ENCODE measurements around the gene PRSS33.

Gene PRSS33

GRCh38 chr16:2764718-2765117 is 22.6 kb downstream of the PRSS33 start:
- Mint-ChIP-seq H3K4me3 (no peak overlapping the region), H3K27me3 (no peaks in the 10 kb centered on the region), H3K27ac (no peak overlapping the region), H3K9me3 (no peaks in the 10 kb centered on the region), H3K36me3 (ENCODE audit: low read depth) (peaks cover 100% of the 10 kb centered on the region), H3K4me1 (ENCODE audit: low read depth) (peaks cover 34% of the 10 kb centered on the region)
- intact Hi-C loops (cut with micrococcal nuclease), result no loop called here

- Mint-ChIP-seq H3K4me3 (no peak overlapping the region), H3K9me3 (no peaks in the 10 kb centered on the region), H3K27ac (no peak overlapping the region), H3K27me3 (no peaks in the 10 kb centered on the region), H3K4me1 (ENCODE audit: low read depth) (peaks cover 27% of the 10 kb centered on the region), H3K36me3 (ENCODE audit: low read depth) (peaks cover 100% of the 10 kb centered on the region)
- intact Hi-C loops (cut with micrococcal nuclease), result no loop called here
Measured at GRCh38 chr16:2763173-2763572, 24.2 kb downstream of the PRSS33 start.

- peaks cover 100% of the 10 kb centered on the region for H3K36me3 Mint-ChIP-seq (ENCODE audit: low read depth)
- intact Hi-C loops (cut with micrococcal nuclease), result no loop called here
- no peaks in the 10 kb centered on the region for H3K9me3 Mint-ChIP-seq
- H3K27ac Mint-ChIP-seq, result no peak overlapping the region
- H3K4me1 Mint-ChIP-seq (ENCODE audit: low read depth), result peaks cover 26% of the 10 kb centered on the region
- no peaks in the 10 kb centered on the region for H3K27me3 Mint-ChIP-seq
- no peak overlapping the region for H3K4me3 Mint-ChIP-seq
Measured at GRCh38 chr16:2762711-2763110, 24.6 kb downstream of the PRSS33 start.

GRCh38 chr16:2761886-2762583 is 25.3 kb downstream of the PRSS33 start:
- Mint-ChIP-seq H3K4me1 (ENCODE audit: low read depth) (peaks cover 26% of the 10 kb centered on the region), H3K9me3 (no peaks in the 10 kb centered on the region), H3K36me3 (ENCODE audit: low read depth) (peaks cover 100% of the 10 kb centered on the region), H3K27ac (no peak overlapping the region), H3K27me3 (no peaks in the 10 kb centered on the region), H3K4me3 (no peak overlapping the region)
- intact Hi-C loops (cut with micrococcal nuclease), result no loop called here

GRCh38 chr16:2761472-2761871 is 25.9 kb downstream of the PRSS33 start:
- H3K4me3 Mint-ChIP-seq, result no peak overlapping the region
- peaks cover 26% of the 10 kb centered on the region for H3K4me1 Mint-ChIP-seq (ENCODE audit: low read depth)
- intact Hi-C loops (cut with micrococcal nuclease), result no loop called here
- no peak overlapping the region for H3K27ac Mint-ChIP-seq
- no peaks in the 10 kb centered on the region for H3K27me3 Mint-ChIP-seq
- H3K36me3 Mint-ChIP-seq (ENCODE audit: low read depth), result peaks cover 100% of the 10 kb centered on the region
- no peaks in the 10 kb centered on the region for H3K9me3 Mint-ChIP-seq

- Mint-ChIP-seq H3K4me3 (no peak overlapping the region), H3K4me1 (ENCODE audit: low read depth) (peaks cover 52% of the 10 kb centered on the region), H3K36me3 (ENCODE audit: low read depth) (peaks cover 96% of the 10 kb centered on the region), H3K27me3 (no peaks in the 10 kb centered on the region), H3K27ac (peak overlapping the region; percentile 75), H3K9me3 (no peaks in the 10 kb centered on the region)
- intact Hi-C loops (cut with micrococcal nuclease), result loop anchor here (10.0 kb wide), 1 partner anchor 157 kb away; the partner anchor contains the start of gene FLYWCH1
Measured at GRCh38 chr16:2757344-2757743, 30.0 kb downstream of the PRSS33 start.

GRCh38 chr16:2756288-2757015 is 30.9 kb downstream of the PRSS33 start:
- no peaks in the 10 kb centered on the region for H3K27me3 Mint-ChIP-seq
- H3K36me3 Mint-ChIP-seq (ENCODE audit: low read depth), result peaks cover 90% of the 10 kb centered on the region
- H3K27ac Mint-ChIP-seq, result peak overlapping the region; percentile 75
- H3K4me1 Mint-ChIP-seq (ENCODE audit: low read depth), result peaks cover 61% of the 10 kb centered on the region
- H3K4me3 Mint-ChIP-seq, result peak overlapping the region; percentile 35
- no peaks in the 10 kb centered on the region for H3K9me3 Mint-ChIP-seq
- intact Hi-C loops (cut with micrococcal nuclease), result loop anchor here (10.0 kb wide), 1 partner anchor 158 kb away; the partner anchor contains the start of gene FLYWCH1

GRCh38 chr16:2755158-2755557 is 32.2 kb downstream of the PRSS33 start:
- H3K27me3 Mint-ChIP-seq, result no peaks in the 10 kb centered on the region
- intact Hi-C loops (cut with micrococcal nuclease), result loop anchor here (10.0 kb wide), 1 partner anchor 160 kb away; the partner anchor contains the start of gene FLYWCH1
- H3K4me1 Mint-ChIP-seq (ENCODE audit: low read depth), result peaks cover 66% of the 10 kb centered on the region
- H3K4me3 Mint-ChIP-seq, result peak overlapping the region; percentile 82
- peak overlapping the region; percentile 75 for H3K27ac Mint-ChIP-seq
- H3K36me3 Mint-ChIP-seq (ENCODE audit: low read depth), result peaks cover 77% of the 10 kb centered on the region
- H3K9me3 Mint-ChIP-seq, result no peaks in the 10 kb centered on the region

GRCh38 chr16:2753733-2754020 is 33.7 kb downstream of the PRSS33 start:
- peak overlapping the region; percentile 82 for H3K4me3 Mint-ChIP-seq
- no peaks in the 10 kb centered on the region for H3K27me3 Mint-ChIP-seq
- peaks cover 61% of the 10 kb centered on the region for H3K4me1 Mint-ChIP-seq (ENCODE audit: low read depth)
- H3K27ac Mint-ChIP-seq, result peak overlapping the region; percentile 99
- H3K9me3 Mint-ChIP-seq, result no peaks in the 10 kb centered on the region
- intact Hi-C loops (cut with micrococcal nuclease), result loop anchor here (2.0 to 10.0 kb wide), 3 partner anchors 23 to 161 kb away; partner anchors contain the start of genes ELOB, FLYWCH1 and PRSS27
- H3K36me3 Mint-ChIP-seq (ENCODE audit: low read depth), result peaks cover 71% of the 10 kb centered on the region

- H3K36me3 Mint-ChIP-seq (ENCODE audit: low read depth), result peaks cover 65% of the 10 kb centered on the region
- peaks cover 58% of the 10 kb centered on the region for H3K4me1 Mint-ChIP-seq (ENCODE audit: low read depth)
- no peaks in the 10 kb centered on the region for H3K27me3 Mint-ChIP-seq
- peak overlapping the region; percentile 82 for H3K4me3 Mint-ChIP-seq
- H3K9me3 Mint-ChIP-seq, result no peaks in the 10 kb centered on the region
- intact Hi-C loops (cut with micrococcal nuclease), result loop anchor here (2.0 to 10.0 kb wide), 3 partner anchors 24 to 162 kb away; partner anchors contain the start of genes ELOB, FLYWCH1 and PRSS27
- peak overlapping the region; percentile 99 for H3K27ac Mint-ChIP-seq
Measured at GRCh38 chr16:2752850-2753732, 34.3 kb downstream of the PRSS33 start.

- peaks cover 50% of the 10 kb centered on the region for H3K4me1 Mint-ChIP-seq (ENCODE audit: low read depth)
- peaks cover 56% of the 10 kb centered on the region for H3K36me3 Mint-ChIP-seq (ENCODE audit: low read depth)
- intact Hi-C loops (cut with micrococcal nuclease), result loop anchor here (2.0 to 10.0 kb wide), 3 partner anchors 25 to 163 kb away; partner anchors contain the start of genes ELOB, FLYWCH1 and PRSS27
- H3K27me3 Mint-ChIP-seq, result no peaks in the 10 kb centered on the region
- H3K9me3 Mint-ChIP-seq, result no peaks in the 10 kb centered on the region
- peak within 1 kb of the TSS; percentile 99 for H3K27ac Mint-ChIP-seq
- H3K4me3 Mint-ChIP-seq, result peak within 1 kb of the TSS; percentile 82
Measured at GRCh38 chr16:2752035-2752849, 35.1 kb downstream of the PRSS33 start, which contains the start of gene SRRM2. SRRM2 (plus strand) TSS chr16:2752638; CDS start chr16:2756365, 3,727 bp downstream.

GRCh38 chr16:2751577-2752034 is 35.8 kb downstream of the PRSS33 start:
- Mint-ChIP-seq H3K9me3 (no peaks in the 10 kb centered on the region), H3K36me3 (ENCODE audit: low read depth) (peaks cover 50% of the 10 kb centered on the region), H3K27ac (peak overlapping the region; percentile 99), H3K27me3 (no peaks in the 10 kb centered on the region), H3K4me1 (ENCODE audit: low read depth) (peaks cover 44% of the 10 kb centered on the region), H3K4me3 (peak overlapping the region; percentile 82)
- intact Hi-C loops (cut with micrococcal nuclease), result loop anchor here (2.0 to 10.0 kb wide), 3 partner anchors 25 to 163 kb away; partner anchors contain the start of genes ELOB, FLYWCH1 and PRSS27
